H9 (cell line): Measurements from ENCODE around the gene SCUBE2. TPM values are rescaled to one million over a fixed set of nuclear protein-coding genes. Genes with fewer than 3 reads are reported as not detected.

Experiments used
- DNase-seq: peaks from one replicate; pipeline ENCODE4 v3.0.0-alpha.2; 2017
- H2AFZ ChIP-seq: one replicate; pipeline ENCODE4 v1.6.1; 2013; ENCODE audit warnings: mild to moderate bottlenecking, low read length, control low read depth, moderate library complexity
- H2AK5ac ChIP-seq: 2 replicates; pipeline ENCODE4 v1.6.1; 2013; ENCODE audit warnings: low read length, control low read depth, mixed read lengths; ENCODE audit not compliant: insufficient read length
- H2BK120ac ChIP-seq: one replicate; pipeline ENCODE4 v1.6.1; 2013; ENCODE audit warnings: low read depth, mild to moderate bottlenecking, low read length, control low read depth, inconsistent platforms; ENCODE audit not compliant: poor library complexity, severe bottlenecking
- H2BK12ac ChIP-seq: 2 replicates; pipeline ENCODE4 v1.6.1; 2013; ENCODE audit warnings: low read length, control low read depth, mixed read lengths, low read depth; ENCODE audit not compliant: insufficient read length
- H2BK15ac ChIP-seq: 2 replicates; pipeline ENCODE4 v1.6.1; 2013; ENCODE audit warnings: low read depth, low read length, control low read depth
- H2BK20ac ChIP-seq: one replicate; pipeline ENCODE4 v1.6.1; 2013; ENCODE audit warnings: low read depth, mild to moderate bottlenecking, low read length, control low read depth, inconsistent platforms; ENCODE audit not compliant: poor library complexity, severe bottlenecking
- H2BK5ac ChIP-seq: 2 replicates; pipeline ENCODE4 v1.6.1; 2013; ENCODE audit warnings: low read length, control low read depth, mixed read lengths; ENCODE audit not compliant: insufficient read length
- H3K14ac ChIP-seq: 2 replicates; pipeline ENCODE4 v1.6.1; 2013; ENCODE audit warnings: low read length, control low read depth; ENCODE audit not compliant: insufficient read depth
- H3K18ac ChIP-seq: 2 replicates; pipeline ENCODE4 v1.6.1; 2013; ENCODE audit warnings: low read depth, mild to moderate bottlenecking, mixed read lengths, low read length, control low read depth; ENCODE audit not compliant: insufficient read length
- H3K23ac ChIP-seq: 2 replicates; pipeline ENCODE4 v1.6.1; 2013; ENCODE audit warnings: low read length, control low read depth, mixed read lengths, low read depth; ENCODE audit not compliant: insufficient read length
- H3K23me2 ChIP-seq: 2 replicates; pipeline ENCODE4 v1.6.1; 2013; ENCODE audit warnings: low read depth, mild to moderate bottlenecking, mixed read lengths, low read length, control low read depth; ENCODE audit not compliant: insufficient read length, poor library complexity, severe bottlenecking
- H3K27ac ChIP-seq: 2 replicates; pipeline ENCODE4 v1.5.1; 2013; ENCODE audit warnings: low read length, control low read depth, mixed read lengths, low read depth; ENCODE audit not compliant: insufficient read length
- H3K27me3 ChIP-seq: 2 replicates; pipeline ENCODE4 v1.6.1; 2013; ENCODE audit warnings: low read length, control low read depth, inconsistent platforms; ENCODE audit not compliant: insufficient read depth
- H3K4ac ChIP-seq: 2 replicates; pipeline ENCODE4 v1.6.1; 2013; ENCODE audit warnings: low read depth, mild to moderate bottlenecking, control low read depth, inconsistent platforms, low read length, moderate library complexity
- H3K4me1 ChIP-seq: 2 replicates; pipeline ENCODE4 v1.6.1; 2013; ENCODE audit warnings: low read length, control low read depth, inconsistent platforms; ENCODE audit not compliant: insufficient read depth
- H3K4me2 ChIP-seq: 2 replicates; pipeline ENCODE4 v1.6.1; 2013; ENCODE audit warnings: low read length, control low read depth, mixed read lengths; ENCODE audit not compliant: insufficient read length, insufficient read depth
- H3K56ac ChIP-seq: 2 replicates; pipeline ENCODE4 v1.6.1; 2013; ENCODE audit warnings: low read depth, mild to moderate bottlenecking, mixed read lengths, low read length, control low read depth; ENCODE audit not compliant: insufficient read length
- H3K79me1 ChIP-seq: 2 replicates; pipeline ENCODE4 v1.6.1; 2013; ENCODE audit warnings: low read depth, mild to moderate bottlenecking, moderate library complexity, low read length, control low read depth, inconsistent platforms; ENCODE audit not compliant: insufficient read depth, poor library complexity, severe bottlenecking
- H3K79me2 ChIP-seq: 2 replicates; pipeline ENCODE4 v1.6.1; 2013; ENCODE audit warnings: low read length, control low read depth, inconsistent platforms; ENCODE audit not compliant: insufficient read depth
- H3K9ac ChIP-seq: 2 replicates; pipeline ENCODE4 v1.6.1; 2013; ENCODE audit warnings: low read length, control low read depth, mixed read lengths; ENCODE audit not compliant: insufficient read length; ENCODE audit errors: extremely low read depth
- H3K9me3 ChIP-seq: one replicate; pipeline ENCODE4 v1.6.1; 2013; ENCODE audit warnings: low read depth, low read length, inconsistent platforms; ENCODE audit not compliant: control insufficient read depth
- H3T11ph ChIP-seq: one replicate; pipeline ENCODE4 v1.6.1; 2013; ENCODE audit warnings: mild to moderate bottlenecking, low read length, control low read depth, inconsistent platforms
- H4K20me1 ChIP-seq: one replicate; pipeline ENCODE4 v1.6.1; 2013; ENCODE audit not compliant: control insufficient read depth, insufficient read length, insufficient read depth
- H4K5ac ChIP-seq: 2 replicates; pipeline ENCODE4 v1.6.1; 2013; ENCODE audit warnings: low read depth, mild to moderate bottlenecking, mixed read lengths, low read length, control low read depth; ENCODE audit not compliant: insufficient read length
- H4K8ac ChIP-seq: replicated peaks from 2 replicates; pipeline ENCODE4 v1.6.1; 2013; ENCODE audit warnings: low read length, control low read depth, mixed read lengths, low read depth; ENCODE audit not compliant: insufficient read length
- H4K91ac ChIP-seq: 2 replicates; pipeline ENCODE4 v1.6.1; 2013; ENCODE audit warnings: low read depth, mild to moderate bottlenecking, moderate library complexity, mixed read lengths, low read length, control low read depth; ENCODE audit not compliant: insufficient read length
- H3K27ac Mint-ChIP-seq, 3 experiments: 2 replicates in 2 of 3; 3 replicates in 1 of 3; pipeline ENCODE4 v1.8.0; 2020 to 2021; ENCODE audit warnings: mixed read lengths in 3 of 3, mild to moderate bottlenecking in 1 of 3, moderate library complexity in 1 of 3
- H3K27me3 Mint-ChIP-seq: 2 replicates; pipeline ENCODE4 v1.8.0; 2021; ENCODE audit warnings: low read depth, mild to moderate bottlenecking, moderate library complexity, mixed read lengths
- H3K36me3 Mint-ChIP-seq, 3 experiments: 2 replicates in 2 of 3; 3 replicates in 1 of 3; pipeline ENCODE4 v1.8.0; 2020 to 2021; ENCODE audit warnings: low read depth in 3 of 3, mixed read lengths in 3 of 3; ENCODE audit not compliant: insufficient read depth in 1 of 3
- H3K4me1 Mint-ChIP-seq, 2 experiments: 2 replicates each; pipeline ENCODE4 v1.8.0; 2020; ENCODE audit warnings: mixed read lengths in 2 of 2
- H3K4me3 Mint-ChIP-seq, 2 experiments: 2 replicates in 1 of 2; 3 replicates in 1 of 2; pipeline ENCODE4 v1.8.0; 2020 to 2021; ENCODE audit warnings: mild to moderate bottlenecking in 2 of 2, mixed read lengths in 2 of 2, moderate library complexity in 1 of 2
- H3K9me3 Mint-ChIP-seq, 2 experiments: 2 replicates in 1 of 2; 3 replicates in 1 of 2; pipeline ENCODE4 v1.8.0; 2020; ENCODE audit warnings: mild to moderate bottlenecking in 2 of 2, mixed read lengths in 2 of 2, moderate library complexity in 1 of 2
- whole genome bisulfite sequencing: extraction: QIAGEN DNeasy Blood & Tissue Kit; methylation state at CpG from one replicate; pipeline ENCODE4 v1.1.7; 2013; ENCODE audit warnings: missing lambda C conversion rate, low lambda C conversion rate, mixed read lengths; ENCODE audit not compliant: insufficient read length; ENCODE audit errors: extremely low coverage; 5-methylcytosine and 5-hydroxymethylcytosine counted together
- total RNA-seq: library from RNA; stranded (reverse); gene quantifications from 2 replicates; pipeline ENCODE4 v1.2.1, GENCODE V29; 2021
- TF ChIP-seq, protein P1 (sequence below): fragments of 200-600 bp; sonication (generic); conservative IDR thresholded peaks from 3 replicates; pipeline ENCODE4 v1.8.0; 2021; ENCODE audit warnings: antibody characterized with exemption, mild to moderate bottlenecking

SCUBE2 gene
- total RNA-seq, 1 experiment from 2014 or later, result 1.6 TPM

- peaks cover 20 to 26% of the 10 kb centered on the region in 2 experiments for H3K4me1 Mint-ChIP-seq
- H3T11ph ChIP-seq, result no peak overlapping the region
- no peak overlapping the region for H2BK20ac ChIP-seq
- no peaks in the 10 kb centered on the region for H3K4me1 ChIP-seq
- no peak overlapping the region for H3K9ac ChIP-seq
- H3K56ac ChIP-seq, result no peak overlapping the region
- TF ChIP-seq, protein P1, sequence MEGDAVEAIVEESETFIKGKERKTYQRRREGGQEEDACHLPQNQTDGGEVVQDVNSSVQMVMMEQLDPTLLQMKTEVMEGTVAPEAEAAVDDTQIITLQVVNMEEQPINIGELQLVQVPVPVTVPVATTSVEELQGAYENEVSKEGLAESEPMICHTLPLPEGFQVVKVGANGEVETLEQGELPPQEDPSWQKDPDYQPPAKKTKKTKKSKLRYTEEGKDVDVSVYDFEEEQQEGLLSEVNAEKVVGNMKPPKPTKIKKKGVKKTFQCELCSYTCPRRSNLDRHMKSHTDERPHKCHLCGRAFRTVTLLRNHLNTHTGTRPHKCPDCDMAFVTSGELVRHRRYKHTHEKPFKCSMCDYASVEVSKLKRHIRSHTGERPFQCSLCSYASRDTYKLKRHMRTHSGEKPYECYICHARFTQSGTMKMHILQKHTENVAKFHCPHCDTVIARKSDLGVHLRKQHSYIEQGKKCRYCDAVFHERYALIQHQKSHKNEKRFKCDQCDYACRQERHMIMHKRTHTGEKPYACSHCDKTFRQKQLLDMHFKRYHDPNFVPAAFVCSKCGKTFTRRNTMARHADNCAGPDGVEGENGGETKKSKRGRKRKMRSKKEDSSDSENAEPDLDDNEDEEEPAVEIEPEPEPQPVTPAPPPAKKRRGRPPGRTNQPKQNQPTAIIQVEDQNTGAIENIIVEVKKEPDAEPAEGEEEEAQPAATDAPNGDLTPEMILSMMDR, result no peak
- H3K4me3 Mint-ChIP-seq, result no peak overlapping the region
- no CpG with 5 or more reads among the region's 2 CpGs for WGBS
- no peak overlapping the region for H3K4ac ChIP-seq
- no peak overlapping the region for H2BK15ac ChIP-seq
- H3K27ac ChIP-seq, result no peak overlapping the region
- no peaks in the 10 kb centered on the region for H3K9me3 ChIP-seq
- H3K79me1 ChIP-seq, result no peaks in the 10 kb centered on the region
- H4K8ac ChIP-seq, result no peak overlapping the region
- H4K20me1 ChIP-seq, result no peaks in the 10 kb centered on the region
- no peaks in the 10 kb centered on the region for H3K36me3 Mint-ChIP-seq
- no peak overlapping the region for H2BK12ac ChIP-seq
- no peak overlapping the region for H2BK5ac ChIP-seq
- H2BK120ac ChIP-seq, result no peak overlapping the region
- no peak overlapping the region for H3K14ac ChIP-seq
- H3K18ac ChIP-seq, result no peak overlapping the region
- no peak overlapping the region for H2AK5ac ChIP-seq
- H3K27me3 Mint-ChIP-seq, result peaks cover 3% of the 10 kb centered on the region
- no peaks in the 10 kb centered on the region for H3K23me2 ChIP-seq
- H3K27ac Mint-ChIP-seq, result no peak overlapping the region
- H3K9me3 Mint-ChIP-seq, result no peaks in the 10 kb centered on the region; a peak in 1 of 5 replicates
- no peak overlapping the region for H3K4me2 ChIP-seq
- no peaks in the 10 kb centered on the region for H3K27me3 ChIP-seq
- no peaks in the 10 kb centered on the region for H3K79me2 ChIP-seq
- H3K23ac ChIP-seq, result no peak overlapping the region
- no peak overlapping the region for H4K91ac ChIP-seq
- no peak overlapping the region for H4K5ac ChIP-seq
- no peak for DNase-seq
- no peak overlapping the region for H2AFZ ChIP-seq
These were observed 14.2 kb downstream of the SCUBE2 start for GRCh38 chr11:9077164-9077563.
